ENCODE results near the gene GGACT.

Gene GGACT

GRCh38 chr13:100561599-100562204 is 26.9 kb downstream of the GGACT start:
- no peaks in the 10 kb centered on the region for H3K9me3 ChIP-seq (ENCODE audit: severe bottlenecking)
- H3K4me3 ChIP-seq (ENCODE audit: severe bottlenecking) = no peak overlapping the region
- no peaks in the 10 kb centered on the region for H3K27me3 ChIP-seq (ENCODE audit: insufficient read depth, poor library complexity, severe bottlenecking)
- no peaks in the 10 kb centered on the region for H3K4me1 ChIP-seq (ENCODE audit: insufficient read depth, poor library complexity, severe bottlenecking)
- DNase-seq (ENCODE audit: low spot score) (no peak), ATAC-seq (ENCODE audit: low read depth) (no peak)
- TF ChIP-seq CTCF (IDR thresholded peaks at IDR 0.05; ENCODE audit: poor library complexity, severe bottlenecking) = no peak
- no peaks in the 10 kb centered on the region for H3K36me3 ChIP-seq (ENCODE audit: low read depth)
- no peak overlapping the region for H3K27ac ChIP-seq (ENCODE audit: poor library complexity, severe bottlenecking)

- no peak for ATAC-seq (ENCODE audit: low read depth)
- Histone ChIP-seq H3K36me3 (ENCODE audit: low read depth) (no peaks in the 10 kb centered on the region), H3K9me3 (ENCODE audit: severe bottlenecking) (no peaks in the 10 kb centered on the region), H3K27ac (ENCODE audit: poor library complexity, severe bottlenecking) (no peak overlapping the region), H3K4me1 (ENCODE audit: insufficient read depth, poor library complexity, severe bottlenecking) (no peaks in the 10 kb centered on the region), H3K4me3 (ENCODE audit: severe bottlenecking) (no peak overlapping the region), H3K27me3 (ENCODE audit: insufficient read depth, poor library complexity, severe bottlenecking) (no peaks in the 10 kb centered on the region)
- DNase-seq (ENCODE audit: low spot score) = no peak
- TF ChIP-seq CTCF (IDR thresholded peaks at IDR 0.05; ENCODE audit: poor library complexity, severe bottlenecking) = no peak
These were observed 27.5 kb downstream of the GGACT start for GRCh38 chr13:100561158-100561499.

- no peak for ATAC-seq (ENCODE audit: low read depth)
These were observed 28.0 kb downstream of the GGACT start for GRCh38 chr13:100560498-100561157.

GRCh38 chr13:100559886-100560285 is 28.7 kb downstream of the GGACT start:
- TF ChIP-seq CTCF (IDR thresholded peaks at IDR 0.05; ENCODE audit: poor library complexity, severe bottlenecking) = no peak
- no peak for DNase-seq (ENCODE audit: low spot score)
- Histone ChIP-seq H3K9me3 (ENCODE audit: severe bottlenecking) (no peaks in the 10 kb centered on the region), H3K4me1 (ENCODE audit: insufficient read depth, poor library complexity, severe bottlenecking) (no peaks in the 10 kb centered on the region), H3K36me3 (ENCODE audit: low read depth) (no peaks in the 10 kb centered on the region), H3K27me3 (ENCODE audit: insufficient read depth, poor library complexity, severe bottlenecking) (no peaks in the 10 kb centered on the region), H3K4me3 (ENCODE audit: severe bottlenecking) (no peak overlapping the region), H3K27ac (ENCODE audit: poor library complexity, severe bottlenecking) (no peak overlapping the region)
- no peak for ATAC-seq (ENCODE audit: low read depth)

More at GRCh38 chr13:100560498-100561157, 28.0 kb downstream of the GGACT start:
- H3K4me3 ChIP-seq (ENCODE audit: severe bottlenecking) = no peak overlapping the region
- no peaks in the 10 kb centered on the region for H3K9me3 ChIP-seq (ENCODE audit: severe bottlenecking)
- H3K27me3 ChIP-seq (ENCODE audit: insufficient read depth, poor library complexity, severe bottlenecking) = no peaks in the 10 kb centered on the region
- no peaks in the 10 kb centered on the region for H3K4me1 ChIP-seq (ENCODE audit: insufficient read depth, poor library complexity, severe bottlenecking)
- no peak for TF ChIP-seq CTCF (IDR thresholded peaks at IDR 0.05; ENCODE audit: poor library complexity, severe bottlenecking)
- no peak overlapping the region for H3K27ac ChIP-seq (ENCODE audit: poor library complexity, severe bottlenecking)
- no peak for DNase-seq (ENCODE audit: low spot score)
- H3K36me3 ChIP-seq (ENCODE audit: low read depth) = no peaks in the 10 kb centered on the region

GRCh38 chr13:100552755-100553154 is 35.8 kb downstream of the GGACT start:
- Histone ChIP-seq H3K4me1 (ENCODE audit: insufficient read depth, poor library complexity, severe bottlenecking) (peaks cover 5% of the 10 kb centered on the region), H3K27ac (ENCODE audit: poor library complexity, severe bottlenecking) (no peak overlapping the region), H3K27me3 (ENCODE audit: insufficient read depth, poor library complexity, severe bottlenecking) (no peaks in the 10 kb centered on the region), H3K4me3 (ENCODE audit: severe bottlenecking) (no peak overlapping the region), H3K36me3 (ENCODE audit: low read depth) (no peaks in the 10 kb centered on the region), H3K9me3 (ENCODE audit: severe bottlenecking) (no peaks in the 10 kb centered on the region)
- no peak for ATAC-seq (ENCODE audit: low read depth)
- TF ChIP-seq CTCF (IDR thresholded peaks at IDR 0.05; ENCODE audit: poor library complexity, severe bottlenecking) = no peak
- no peak for DNase-seq (ENCODE audit: low spot score)
